Effector CD8-positive, alpha-beta T cell (primary cell): ENCODE data around the gene CDC37.
"Not testable (repeated sequence)": the region's sequence is repeated elsewhere in the genome, so short reads cannot be mapped to it uniquely, and the experiment has no call there.

Source experiments
- DNase-seq: peaks from one replicate; lab custom pipeline; 2025; lab: John Stamatoyannopoulos, UW

Gene CDC37

GRCh38 chr19:10419646-10420443, 16.5 kb upstream of the CDC37 start:
- no peak for DNase-seq

GRCh38 chr19:10419200-10419645, 15.9 kb upstream of the CDC37 start:
- peak; percentile 27 for DNase-seq

DNA sequence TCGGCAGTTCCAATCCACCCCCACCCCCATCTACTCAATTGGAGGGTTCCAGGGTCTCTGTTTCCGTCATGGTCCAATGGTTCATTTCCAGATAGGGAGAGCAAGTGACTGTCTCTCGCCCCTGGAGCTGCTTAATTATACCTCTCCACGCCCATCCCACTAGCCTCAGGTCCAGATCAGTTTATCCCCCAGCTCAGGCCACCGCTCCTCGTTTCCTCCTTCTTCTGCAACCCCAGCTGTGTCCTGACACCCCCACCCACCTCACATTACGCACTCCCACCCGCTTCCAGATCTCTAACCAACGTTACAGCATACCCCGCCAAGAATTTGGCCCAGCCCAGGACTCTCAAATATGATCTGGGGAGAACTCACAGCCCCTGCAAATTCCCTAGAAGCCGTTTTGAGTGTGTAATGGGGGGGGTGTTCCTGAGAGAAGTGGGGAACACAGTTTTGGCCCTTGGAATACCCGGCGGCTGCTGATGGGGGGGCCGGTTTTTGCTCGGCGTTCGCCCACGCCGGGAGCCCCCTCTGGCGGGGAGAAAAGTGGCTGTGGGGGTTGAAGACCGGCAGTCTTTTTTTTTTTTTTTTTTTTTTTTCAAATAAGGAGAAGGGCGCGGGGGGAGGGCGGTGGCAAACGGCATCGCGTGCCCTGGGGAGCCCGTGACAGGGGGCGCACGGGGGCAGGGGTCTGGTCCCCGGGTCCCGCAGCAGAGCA, 15.3 kb upstream of the CDC37 start:
- DNase-seq = no peak

- no peak for DNase-seq
Measured at GRCh38 chr19:10418235-10418484, 14.8 kb upstream of the CDC37 start.

- no peak for DNase-seq
Measured at GRCh38 chr19:10417541-10418234, 14.3 kb upstream of the CDC37 start.

GRCh38 chr19:10416380-10417257, 13.3 kb upstream of the CDC37 start:
- DNase-seq = peak; percentile 98

GRCh38 chr19:10416083-10416379, 12.7 kb upstream of the CDC37 start:
- no peak for DNase-seq

DNA sequence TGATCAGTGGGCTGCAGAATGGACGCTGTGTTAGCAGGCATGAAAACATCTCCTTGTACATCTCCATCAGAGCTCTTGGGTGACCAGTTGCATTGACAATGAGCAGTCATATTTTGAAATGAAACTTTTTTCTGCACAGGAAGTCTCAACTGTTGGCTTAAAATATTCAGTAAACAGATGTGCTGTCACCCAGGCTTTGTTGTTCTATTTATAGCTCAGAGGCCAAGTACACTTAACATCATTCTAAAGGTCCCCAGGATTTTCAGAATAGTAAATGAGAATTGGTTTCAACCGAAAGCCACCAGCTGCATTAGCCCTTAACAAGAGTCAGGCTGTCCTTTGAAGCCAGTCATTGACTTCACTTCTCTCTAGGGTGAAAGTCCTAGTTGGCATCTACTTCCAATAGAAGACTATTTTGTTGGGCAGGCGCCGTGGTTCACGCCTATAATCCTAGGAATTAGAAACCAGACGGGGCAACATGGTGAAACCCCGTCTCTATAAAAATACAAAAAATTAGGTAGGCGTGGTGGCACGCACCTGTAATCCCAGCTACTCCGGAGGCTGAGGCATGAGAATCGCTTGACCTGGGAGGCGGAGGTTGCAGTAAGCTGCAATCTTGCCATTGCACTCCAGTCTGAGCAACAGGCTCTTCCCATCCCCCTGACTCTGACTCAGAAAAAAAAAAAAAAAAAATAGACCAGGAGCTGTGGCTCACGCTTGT, 9.1 kb upstream of the CDC37 start:
- DNase-seq = no peak

- not testable (repeated sequence) for DNase-seq
Measured at GRCh38 chr19:10411224-10411623, 7.9 kb upstream of the CDC37 start.

DNA sequence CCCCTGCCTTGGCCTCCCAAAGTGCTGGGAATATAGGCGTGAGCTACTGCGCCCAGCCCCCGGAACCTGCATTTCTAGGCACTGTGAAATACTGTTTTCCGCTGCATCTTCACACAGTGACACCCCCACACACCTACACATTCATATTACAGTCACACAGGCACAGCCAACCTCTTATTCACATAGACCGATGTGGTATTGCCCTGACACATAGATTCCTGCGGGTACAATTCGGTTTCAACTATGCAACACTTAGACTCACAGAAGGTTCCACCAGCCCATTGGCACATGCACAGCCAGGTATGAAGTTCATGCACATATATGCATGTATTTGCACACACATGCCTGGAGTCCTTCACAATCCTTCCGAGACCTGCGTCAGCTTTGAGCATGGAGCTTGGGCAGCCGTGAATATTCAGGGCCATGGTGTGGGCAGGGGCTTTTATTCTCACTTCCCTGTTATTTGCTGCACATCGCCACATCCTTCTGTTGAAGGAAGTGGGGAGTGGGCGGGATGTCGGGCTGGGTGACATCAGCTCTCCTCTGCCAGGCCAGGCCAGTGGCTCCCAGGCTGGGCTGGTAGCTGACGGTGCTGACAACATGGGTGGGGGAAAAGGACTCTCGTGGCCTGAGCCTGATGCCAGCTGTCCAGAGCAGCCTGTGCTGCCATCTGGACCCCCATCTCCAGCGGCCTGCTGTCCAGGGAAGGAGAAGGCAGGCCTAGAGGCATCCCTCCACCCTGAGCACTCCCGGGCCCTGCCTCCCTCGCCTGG, 5.4 kb upstream of the CDC37 start:
- DNase-seq = no peak

DNA sequence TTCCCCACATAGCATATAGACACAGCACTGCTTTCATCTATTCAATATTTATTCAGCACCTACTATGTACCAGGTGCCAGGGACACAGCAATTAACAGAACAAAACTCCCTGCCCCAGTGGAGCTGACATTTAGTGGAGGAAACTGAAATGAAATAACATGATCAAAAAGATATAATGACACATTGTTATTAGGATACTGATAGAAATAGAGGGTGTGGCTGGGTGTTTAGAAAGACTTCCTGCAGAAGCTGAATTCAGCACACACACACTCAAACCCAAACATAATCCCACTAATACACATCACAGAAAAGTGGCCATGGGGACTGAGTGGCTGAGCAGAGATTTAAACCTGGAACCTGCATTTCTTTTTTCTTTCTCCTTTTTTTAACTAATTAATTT, 3.8 kb upstream of the CDC37 start:
- DNase-seq = no peak

GRCh38 chr19:10406191-10406590, 2.8 kb upstream of the CDC37 start:
- DNase-seq = no peak

- DNase-seq = no peak
Measured at GRCh38 chr19:10404888-10405820, 1.8 kb upstream of the CDC37 start.

- no peak for DNase-seq
Measured at GRCh38 chr19:10402441-10403038, 802 bp downstream of the CDC37 start.

- no peak for DNase-seq
Measured at GRCh38 chr19:10399878-10400277, 3.5 kb downstream of the CDC37 start.

- not testable (repeated sequence) for DNase-seq
Measured at GRCh38 chr19:10399340-10399739, 4.0 kb downstream of the CDC37 start.

DNA sequence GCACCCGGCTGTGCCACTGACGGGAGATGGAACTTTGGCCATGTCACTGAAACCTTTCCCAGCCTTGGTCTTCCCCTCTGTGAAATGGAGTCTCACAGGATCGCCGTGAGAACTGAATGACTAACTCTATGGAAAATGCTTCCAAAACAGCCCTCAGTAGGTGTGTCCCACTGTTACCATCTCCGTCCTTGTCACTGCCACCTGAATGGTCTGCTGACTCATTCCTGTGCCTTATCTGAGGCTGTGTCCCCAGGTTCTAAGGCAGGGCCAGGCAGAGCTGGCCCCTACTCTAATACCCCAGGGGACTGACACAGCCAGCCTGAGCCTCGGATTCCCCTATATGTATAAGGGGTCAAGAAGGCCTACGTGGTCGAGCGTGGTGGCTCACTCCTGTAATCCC, 4.5 kb downstream of the CDC37 start:
- no peak for DNase-seq

- DNase-seq = no peak
Measured at GRCh38 chr19:10395917-10396316, 7.4 kb downstream of the CDC37 start.

- DNase-seq = no peak
Measured at GRCh38 chr19:10395436-10395835, 7.9 kb downstream of the CDC37 start.
